Ovary (tissue), 3 donors: ENCODE results near the gene FAM83C.

Source experiments
- POLR2A ChIP-seq: fragments of 450-650 bp; IDR thresholded peaks from one replicate; pipeline ENCODE4 v1.6.1; 2017; ENCODE audit warnings: antibody characterized with exemption, mild to moderate bottlenecking, moderate library complexity
- TF ChIP-seq, protein P1 (sequence below), 3 donors: fragments of 450-650 bp in 2 of 3; fragments of 200-600 bp in 1 of 3; IDR thresholded peaks; one replicate each; pipeline versions ENCODE4 v1.5.1 to v1.8.0; 2016 to 2022; ENCODE audit warnings: antibody characterized with exemption in 3 of 3, mild to moderate bottlenecking in 1 of 3
- donor health status: DM: no; HTN: no; CAD: no.

- TF ChIP-seq, protein P1, sequence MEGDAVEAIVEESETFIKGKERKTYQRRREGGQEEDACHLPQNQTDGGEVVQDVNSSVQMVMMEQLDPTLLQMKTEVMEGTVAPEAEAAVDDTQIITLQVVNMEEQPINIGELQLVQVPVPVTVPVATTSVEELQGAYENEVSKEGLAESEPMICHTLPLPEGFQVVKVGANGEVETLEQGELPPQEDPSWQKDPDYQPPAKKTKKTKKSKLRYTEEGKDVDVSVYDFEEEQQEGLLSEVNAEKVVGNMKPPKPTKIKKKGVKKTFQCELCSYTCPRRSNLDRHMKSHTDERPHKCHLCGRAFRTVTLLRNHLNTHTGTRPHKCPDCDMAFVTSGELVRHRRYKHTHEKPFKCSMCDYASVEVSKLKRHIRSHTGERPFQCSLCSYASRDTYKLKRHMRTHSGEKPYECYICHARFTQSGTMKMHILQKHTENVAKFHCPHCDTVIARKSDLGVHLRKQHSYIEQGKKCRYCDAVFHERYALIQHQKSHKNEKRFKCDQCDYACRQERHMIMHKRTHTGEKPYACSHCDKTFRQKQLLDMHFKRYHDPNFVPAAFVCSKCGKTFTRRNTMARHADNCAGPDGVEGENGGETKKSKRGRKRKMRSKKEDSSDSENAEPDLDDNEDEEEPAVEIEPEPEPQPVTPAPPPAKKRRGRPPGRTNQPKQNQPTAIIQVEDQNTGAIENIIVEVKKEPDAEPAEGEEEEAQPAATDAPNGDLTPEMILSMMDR (IDR thresholded peaks at IDR 0.05): no peak
- TF ChIP-seq POLR2A: no peak
Measured at GRCh38 chr20:35294293-35294685, 2.1 kb upstream of the FAM83C start.
